ENCODE data around the gene PPHLN1.

The PPHLN1 gene

DNA sequence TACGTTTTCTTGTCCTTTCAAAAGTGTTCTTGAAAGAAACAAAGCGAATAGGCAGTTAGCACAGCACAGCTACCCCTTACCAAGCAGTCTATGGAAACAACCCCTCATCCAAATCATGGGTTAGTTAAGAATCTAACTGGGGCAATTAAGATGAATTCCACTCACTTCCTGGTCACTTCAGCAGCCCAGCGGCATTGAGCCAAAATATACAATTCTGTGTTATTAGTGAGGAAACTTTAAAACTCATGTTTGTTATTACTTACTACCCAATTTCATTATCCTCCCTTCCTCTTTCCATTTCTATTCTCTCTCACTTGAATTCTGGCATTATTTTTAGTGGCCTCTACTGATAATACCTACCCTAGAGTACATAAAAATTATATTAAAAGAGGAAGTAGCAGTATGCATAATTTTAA is 121.4 kb downstream of the PPHLN1 start:
- Histone ChIP-seq H3K9me3 (replicated peaks; ENCODE audit: low read length) (no peaks in the 10 kb centered on the region), H3K9ac (ENCODE audit: low read depth, low read length) (no peak overlapping the region), H3K4me3 (ENCODE audit: low read length) (no peak overlapping the region), H3K27me3 (ENCODE audit: control insufficient read depth, insufficient read depth, low read length) (no peaks in the 10 kb centered on the region), H3K36me3 (ENCODE audit: insufficient read depth, low read length) (peaks cover 26% of the 10 kb centered on the region), H3K4me1 (ENCODE audit: control insufficient read depth, insufficient read depth, low read length) (peaks cover 13% of the 10 kb centered on the region), H3K4me2 (ENCODE audit: low read length) (no peak overlapping the region)

- H3K4me1 ChIP-seq (ENCODE audit: control insufficient read depth, insufficient read depth, low read length) = peaks cover 13% of the 10 kb centered on the region
- H3K4me2 ChIP-seq (ENCODE audit: low read length) = no peak overlapping the region
Measured at GRCh38 chr12:42448841-42449240, 122.9 kb downstream of the PPHLN1 start.

GRCh38 chr12:42450248-42450647 is 124.3 kb downstream of the PPHLN1 start:
- Histone ChIP-seq H3K4me2 (ENCODE audit: low read length) (no peak overlapping the region), H3K36me3 (ENCODE audit: insufficient read depth, low read length) (peaks cover 16% of the 10 kb centered on the region), H3K4me3 (ENCODE audit: low read length) (no peak overlapping the region), H3K9ac (ENCODE audit: low read depth, low read length) (no peak overlapping the region), H3K27me3 (ENCODE audit: control insufficient read depth, insufficient read depth, low read length) (no peaks in the 10 kb centered on the region), H3K4me1 (ENCODE audit: control insufficient read depth, insufficient read depth, low read length) (peaks cover 13% of the 10 kb centered on the region), H3K9me3 (replicated peaks; ENCODE audit: low read length) (no peaks in the 10 kb centered on the region)

More at GRCh38 chr12:42448841-42449240, 122.9 kb downstream of the PPHLN1 start:
- no peak overlapping the region for H3K9ac ChIP-seq (ENCODE audit: low read depth, low read length)
- no peaks in the 10 kb centered on the region for H3K27me3 ChIP-seq (ENCODE audit: control insufficient read depth, insufficient read depth, low read length)
- no peaks in the 10 kb centered on the region for H3K9me3 ChIP-seq (replicated peaks; ENCODE audit: low read length)
- H3K4me3 ChIP-seq (ENCODE audit: low read length) = no peak overlapping the region
- peaks cover 16% of the 10 kb centered on the region for H3K36me3 ChIP-seq (ENCODE audit: insufficient read depth, low read length)

GRCh38 chr12:42458575-42458974 is 132.6 kb downstream of the PPHLN1 start:
- H3K27me3 ChIP-seq (ENCODE audit: control insufficient read depth, insufficient read depth, low read length) = no peaks in the 10 kb centered on the region
- no peaks in the 10 kb centered on the region for H3K9me3 ChIP-seq (replicated peaks; ENCODE audit: low read length)
- no peak overlapping the region for H3K9ac ChIP-seq (ENCODE audit: low read depth, low read length)
- no peak overlapping the region for H3K4me2 ChIP-seq (ENCODE audit: low read length)
- peaks cover 20% of the 10 kb centered on the region for H3K36me3 ChIP-seq (ENCODE audit: insufficient read depth, low read length)
- H3K4me1 ChIP-seq (ENCODE audit: control insufficient read depth, insufficient read depth, low read length) = no peaks in the 10 kb centered on the region
- no peak overlapping the region for H3K4me3 ChIP-seq (ENCODE audit: low read length)

GRCh38 chr12:42459336-42459847 is 133.4 kb downstream of the PPHLN1 start:
- H3K27me3 ChIP-seq (ENCODE audit: control insufficient read depth, insufficient read depth, low read length) = no peaks in the 10 kb centered on the region
- H3K36me3 ChIP-seq (ENCODE audit: insufficient read depth, low read length) = peaks cover 22% of the 10 kb centered on the region
- H3K4me3 ChIP-seq (ENCODE audit: low read length) = no peak overlapping the region
- no peak overlapping the region for H3K9ac ChIP-seq (ENCODE audit: low read depth, low read length)
- no peaks in the 10 kb centered on the region for H3K9me3 ChIP-seq (replicated peaks; ENCODE audit: low read length)
- no peaks in the 10 kb centered on the region for H3K4me1 ChIP-seq (ENCODE audit: control insufficient read depth, insufficient read depth, low read length)
- no peak overlapping the region for H3K4me2 ChIP-seq (ENCODE audit: low read length)

GRCh38 chr12:42462486-42462885 is 136.5 kb downstream of the PPHLN1 start:
- Histone ChIP-seq H3K27me3 (ENCODE audit: control insufficient read depth, insufficient read depth, low read length) (no peaks in the 10 kb centered on the region), H3K4me1 (ENCODE audit: control insufficient read depth, insufficient read depth, low read length) (no peaks in the 10 kb centered on the region), H3K4me2 (ENCODE audit: low read length) (no peak overlapping the region), H3K9ac (ENCODE audit: low read depth, low read length) (no peak overlapping the region), H3K4me3 (ENCODE audit: low read length) (no peak overlapping the region), H3K9me3 (replicated peaks; ENCODE audit: low read length) (no peaks in the 10 kb centered on the region), H3K36me3 (ENCODE audit: insufficient read depth, low read length) (peaks cover 35% of the 10 kb centered on the region)

DNA sequence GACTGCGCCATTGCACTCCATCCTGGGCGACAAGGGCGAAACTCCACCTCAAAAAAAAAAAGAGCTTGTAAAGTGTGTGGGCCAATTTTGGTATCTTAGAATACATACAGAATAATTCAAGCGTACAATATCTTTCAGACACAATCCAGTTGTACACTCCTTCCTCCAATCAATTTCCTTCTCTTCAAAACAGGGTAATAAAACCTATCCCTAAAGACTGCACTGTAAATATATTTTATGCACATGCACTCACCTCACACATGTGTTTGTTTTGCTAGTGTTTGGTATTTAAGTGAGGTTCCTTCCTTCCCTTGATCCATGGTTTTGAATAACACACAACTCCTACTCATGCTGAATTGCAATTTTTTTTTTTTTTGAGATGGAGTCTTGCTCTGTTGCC is 137.7 kb downstream of the PPHLN1 start:
- H3K27me3 ChIP-seq (ENCODE audit: control insufficient read depth, insufficient read depth, low read length) = no peaks in the 10 kb centered on the region
- no peaks in the 10 kb centered on the region for H3K9me3 ChIP-seq (replicated peaks; ENCODE audit: low read length)
- peaks cover 41% of the 10 kb centered on the region for H3K36me3 ChIP-seq (ENCODE audit: insufficient read depth, low read length)
- no peak overlapping the region for H3K4me3 ChIP-seq (ENCODE audit: low read length)
- no peak overlapping the region for H3K9ac ChIP-seq (ENCODE audit: low read depth, low read length)
- H3K4me1 ChIP-seq (ENCODE audit: control insufficient read depth, insufficient read depth, low read length) = no peaks in the 10 kb centered on the region
- no peak overlapping the region for H3K4me2 ChIP-seq (ENCODE audit: low read length)

- Histone ChIP-seq H3K4me1 (ENCODE audit: control insufficient read depth, insufficient read depth, low read length) (peaks cover 5% of the 10 kb centered on the region), H3K36me3 (ENCODE audit: insufficient read depth, low read length) (peaks cover 30% of the 10 kb centered on the region), H3K4me2 (ENCODE audit: low read length) (no peak overlapping the region), H3K27me3 (ENCODE audit: control insufficient read depth, insufficient read depth, low read length) (no peaks in the 10 kb centered on the region), H3K9me3 (replicated peaks; ENCODE audit: low read length) (no peaks in the 10 kb centered on the region), H3K4me3 (ENCODE audit: low read length) (no peak overlapping the region), H3K9ac (ENCODE audit: low read depth, low read length) (no peak overlapping the region)
Measured at GRCh38 chr12:42468341-42468821, 142.4 kb downstream of the PPHLN1 start.

- peaks cover 30% of the 10 kb centered on the region for H3K36me3 ChIP-seq (ENCODE audit: insufficient read depth, low read length)
- H3K4me1 ChIP-seq (ENCODE audit: control insufficient read depth, insufficient read depth, low read length) = peaks cover 5% of the 10 kb centered on the region
- H3K9ac ChIP-seq (ENCODE audit: low read depth, low read length) = no peak overlapping the region
- no peaks in the 10 kb centered on the region for H3K27me3 ChIP-seq (ENCODE audit: control insufficient read depth, insufficient read depth, low read length)
- H3K4me3 ChIP-seq (ENCODE audit: low read length) = no peak overlapping the region
- no peak overlapping the region for H3K4me2 ChIP-seq (ENCODE audit: low read length)
- no peaks in the 10 kb centered on the region for H3K9me3 ChIP-seq (replicated peaks; ENCODE audit: low read length)
Measured at GRCh38 chr12:42468921-42469320, 143.0 kb downstream of the PPHLN1 start.

DNA sequence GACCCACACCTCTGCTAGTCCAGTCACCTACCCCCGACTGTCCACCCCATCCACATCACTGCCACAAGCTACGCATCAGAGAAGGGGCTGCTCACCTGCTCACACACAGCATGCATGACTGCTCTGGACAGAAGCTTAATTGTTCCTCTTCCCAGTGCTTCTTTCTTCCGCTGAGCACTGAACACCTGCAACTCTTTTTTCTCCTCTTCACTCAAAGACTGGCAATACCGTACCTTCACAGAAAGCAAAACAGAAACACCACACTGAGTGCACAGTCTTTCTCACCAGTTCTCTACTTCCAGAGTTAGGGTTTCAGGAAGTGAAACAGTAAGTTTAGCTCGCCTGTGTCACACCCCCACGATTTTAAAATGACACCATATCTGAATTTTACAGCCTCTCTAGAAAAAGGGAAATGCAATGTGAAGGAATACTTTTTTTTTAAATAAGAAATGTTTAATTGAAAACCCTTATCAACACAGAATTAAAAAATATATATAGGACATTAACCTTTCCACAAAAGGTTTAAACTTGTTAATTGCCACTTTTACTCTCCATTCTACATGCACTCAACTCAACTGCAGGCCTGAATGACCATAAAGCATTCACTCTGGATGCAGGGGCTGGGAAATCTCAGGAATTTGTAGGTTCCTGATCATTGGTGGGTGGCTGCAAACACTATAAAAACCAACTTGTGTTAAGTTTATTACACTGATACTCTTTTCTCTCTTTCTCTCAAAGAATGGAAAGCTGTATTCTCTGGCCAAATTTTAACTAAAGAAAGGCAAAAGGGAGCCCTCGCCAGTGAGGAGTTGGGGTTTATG is 143.6 kb downstream of the PPHLN1 start:
- Histone ChIP-seq H3K9me3 (replicated peaks; ENCODE audit: low read length) (no peaks in the 10 kb centered on the region), H3K27me3 (ENCODE audit: control insufficient read depth, insufficient read depth, low read length) (no peaks in the 10 kb centered on the region), H3K36me3 (ENCODE audit: insufficient read depth, low read length) (peaks cover 26% of the 10 kb centered on the region), H3K4me2 (ENCODE audit: low read length) (no peak overlapping the region), H3K9ac (ENCODE audit: low read depth, low read length) (no peak overlapping the region), H3K4me3 (ENCODE audit: low read length) (no peak overlapping the region), H3K4me1 (ENCODE audit: control insufficient read depth, insufficient read depth, low read length) (peaks cover 9% of the 10 kb centered on the region)

DNA sequence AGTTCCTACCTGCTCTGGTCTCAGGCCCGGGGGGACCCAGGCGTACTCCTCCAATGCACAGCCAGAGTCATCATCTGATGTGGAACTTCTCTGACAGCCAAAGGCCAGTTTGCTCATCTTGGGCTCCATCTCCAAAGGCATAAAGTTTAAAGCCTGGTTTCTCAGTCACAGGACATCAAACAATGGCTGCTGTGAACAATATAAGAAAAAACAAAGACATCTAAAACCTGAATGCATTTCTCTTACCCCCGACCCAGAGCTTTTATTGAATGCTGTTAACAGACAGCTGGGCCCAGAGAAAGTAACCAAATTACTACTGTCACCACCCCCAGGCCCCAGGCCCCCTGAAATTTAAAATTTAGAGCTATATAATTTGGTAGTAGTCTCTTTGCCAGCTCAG is 146.4 kb downstream of the PPHLN1 start:
- Histone ChIP-seq H3K36me3 (ENCODE audit: insufficient read depth, low read length) (peaks cover 16% of the 10 kb centered on the region), H3K9ac (ENCODE audit: low read depth, low read length) (peak overlapping the region; percentile 13), H3K4me3 (ENCODE audit: low read length) (no peak overlapping the region), H3K4me1 (ENCODE audit: control insufficient read depth, insufficient read depth, low read length) (peaks cover 18% of the 10 kb centered on the region), H3K4me2 (ENCODE audit: low read length) (no peak overlapping the region), H3K9me3 (replicated peaks; ENCODE audit: low read length) (no peaks in the 10 kb centered on the region), H3K27me3 (ENCODE audit: control insufficient read depth, insufficient read depth, low read length) (no peaks in the 10 kb centered on the region)

DNA sequence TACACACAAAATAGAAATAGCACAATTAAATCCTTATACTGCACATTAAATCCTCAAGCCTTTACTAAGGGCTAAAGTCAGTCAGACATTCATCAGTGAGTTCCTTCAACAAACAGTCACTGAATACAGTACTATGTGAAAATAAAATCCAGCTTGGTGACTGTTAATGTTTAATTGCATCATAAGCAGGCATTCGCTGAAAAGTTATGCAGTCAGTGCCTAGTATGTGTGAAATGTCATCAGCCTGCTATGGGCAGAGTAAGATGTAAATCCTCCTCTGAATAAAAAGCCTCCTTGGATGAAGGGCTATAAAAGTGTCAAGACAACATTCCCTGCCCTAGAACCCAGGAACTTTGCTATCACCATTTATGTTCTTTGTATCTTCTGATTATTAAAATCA is 147.2 kb downstream of the PPHLN1 start:
- H3K27me3 ChIP-seq (ENCODE audit: control insufficient read depth, insufficient read depth, low read length) = no peaks in the 10 kb centered on the region
- H3K9ac ChIP-seq (ENCODE audit: low read depth, low read length) = peak overlapping the region; percentile 13
- H3K4me1 ChIP-seq (ENCODE audit: control insufficient read depth, insufficient read depth, low read length) = peaks cover 18% of the 10 kb centered on the region
- H3K4me3 ChIP-seq (ENCODE audit: low read length) = no peak overlapping the region
- peaks cover 14% of the 10 kb centered on the region for H3K36me3 ChIP-seq (ENCODE audit: insufficient read depth, low read length)
- H3K4me2 ChIP-seq (ENCODE audit: low read length) = no peak overlapping the region
- no peaks in the 10 kb centered on the region for H3K9me3 ChIP-seq (replicated peaks; ENCODE audit: low read length)
